Tibial nerve (tissue), 4 donors: ENCODE data around the gene CPEB3. TPM values are rescaled to one million over a fixed set of nuclear protein-coding genes. Genes with fewer than 3 reads are reported as not detected.

Source experiments
- DNase-seq, 2 donors: peaks; one replicate each; pipeline ENCODE4 v3.0.0-alpha.2; 2019; ENCODE audit warnings: low spot score in 2 of 2
- H3K27ac ChIP-seq, 4 donors: fragments of 200-600 bp; sonication (generic) in 3 of 4; one replicate each; pipeline ENCODE4 v1.5.1; 2017 to 2019; ENCODE audit warnings: mild to moderate bottlenecking in 1 of 4
- H3K27me3 ChIP-seq, 2 donors: fragments of 200-600 bp; sonication (generic) in 1 of 2; one replicate each; pipeline versions ENCODE4 v1.5.1 to v1.6.0; 2017 to 2019
- H3K36me3 ChIP-seq, 3 donors: fragments of 200-600 bp; sonication (generic); one replicate each; pipeline ENCODE4 v1.5.1; 2018 to 2019
- H3K4me1 ChIP-seq, 4 donors: fragments of 200-600 bp; sonication (generic) in 3 of 4; one replicate each; pipeline ENCODE4 v1.5.1; 2017 to 2019
- H3K4me3 ChIP-seq, 4 donors: fragments of 200-600 bp; sonication (generic) in 3 of 4; one replicate each; pipeline ENCODE4 v1.5.1; 2017 to 2019; ENCODE audit warnings: mild to moderate bottlenecking in 1 of 4, moderate library complexity in 1 of 4
- H3K9me3 ChIP-seq, 4 donors: fragments of 200-600 bp; sonication (generic) in 3 of 4; one replicate each; pipeline ENCODE4 v1.5.1; 2017 to 2019
- EP300 ChIP-seq, 2 donors: sonication (generic); formaldehyde crosslinking; IDR thresholded peaks; one replicate each; pipeline ENCODE4 v1.6.1; 2017; ENCODE audit warnings: antibody characterized with exemption in 2 of 2, mild to moderate bottlenecking in 1 of 2
- POLR2A ChIP-seq, 2 donors: fragments of 450-650 bp; IDR thresholded peaks; one replicate each; pipeline ENCODE4 v1.6.1; 2017; ENCODE audit warnings: antibody characterized with exemption in 2 of 2, mild to moderate bottlenecking in 2 of 2, moderate library complexity in 2 of 2
- WGBS, 2 donors: methylation state at CpG; one replicate each; pipeline ENCODE4 v1.1.5; 2018; 5-methylcytosine and 5-hydroxymethylcytosine counted together
- total RNA-seq, 4 donors: library from RNA; depleted of rRNA; stranded (reverse); fragments of >200 nt; gene quantifications; one replicate each; pipeline ENCODE4 v1.1.0, GENCODE V29; 2016
- TF ChIP-seq, protein P1 (sequence below), 5 experiments: fragments of 200-600 bp in 3 of 5; fragments of 450-650 bp in 2 of 5; sonication (generic) in 3 of 5; IDR thresholded peaks; one replicate each; pipeline ENCODE4 v1.5.1; 2016 to 2019; ENCODE audit warnings: antibody characterized with exemption in 5 of 5, mild to moderate bottlenecking in 3 of 5, moderate library complexity in 2 of 5

Gene CPEB3
- total RNA-seq, 4 donors from 2014 or later, result 6.7 to 11.4 (median 8.8) TPM

DNA sequence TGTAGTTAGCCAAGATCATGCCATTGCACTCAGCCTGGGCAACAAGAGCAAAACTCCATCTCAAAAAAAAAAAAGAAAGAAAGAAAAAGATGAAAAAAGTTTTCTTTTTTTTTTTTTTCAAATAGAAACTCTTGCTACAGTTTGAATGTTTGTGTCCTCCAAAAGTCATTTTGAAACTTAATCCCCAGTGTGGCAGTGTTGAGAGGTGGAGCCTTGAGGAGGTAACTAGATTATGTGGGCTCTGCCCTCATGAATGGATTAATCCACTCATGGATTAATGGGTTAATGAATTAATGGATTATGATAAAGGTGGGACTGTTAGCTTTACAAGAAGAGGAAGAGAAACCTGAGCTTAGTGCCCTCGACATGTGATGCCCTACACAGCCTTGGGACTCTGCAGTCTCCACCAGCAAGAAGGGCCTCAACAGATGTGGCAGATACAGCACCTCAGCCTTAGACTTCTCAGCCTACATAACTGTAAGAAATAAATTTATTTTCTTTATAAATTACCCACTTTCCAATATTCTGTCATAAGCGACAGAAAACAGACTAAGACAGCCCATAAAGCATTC, 25.1 kb downstream of the CPEB3 start:
- Histone ChIP-seq H3K36me3 (no peaks in the 10 kb centered on the region), H3K4me3 (no peak overlapping the region), H3K27ac (no peak overlapping the region), H3K9me3 (no peaks in the 10 kb centered on the region), H3K27me3 (no peaks in the 10 kb centered on the region), H3K4me1 (peaks cover 0 to 4% (median 0%) of the 10 kb centered on the region in 4 donors)
- no peak for DNase-seq
- 78 to 83% methylated on average over 2 of the region's 2 CpGs for WGBS, 2 donors
- no peak for TF ChIP-seq POLR2A (IDR thresholded peaks at IDR 0.05)
- no peak for TF ChIP-seq EP300 (IDR thresholded peaks at IDR 0.05)
- TF ChIP-seq, protein P1, sequence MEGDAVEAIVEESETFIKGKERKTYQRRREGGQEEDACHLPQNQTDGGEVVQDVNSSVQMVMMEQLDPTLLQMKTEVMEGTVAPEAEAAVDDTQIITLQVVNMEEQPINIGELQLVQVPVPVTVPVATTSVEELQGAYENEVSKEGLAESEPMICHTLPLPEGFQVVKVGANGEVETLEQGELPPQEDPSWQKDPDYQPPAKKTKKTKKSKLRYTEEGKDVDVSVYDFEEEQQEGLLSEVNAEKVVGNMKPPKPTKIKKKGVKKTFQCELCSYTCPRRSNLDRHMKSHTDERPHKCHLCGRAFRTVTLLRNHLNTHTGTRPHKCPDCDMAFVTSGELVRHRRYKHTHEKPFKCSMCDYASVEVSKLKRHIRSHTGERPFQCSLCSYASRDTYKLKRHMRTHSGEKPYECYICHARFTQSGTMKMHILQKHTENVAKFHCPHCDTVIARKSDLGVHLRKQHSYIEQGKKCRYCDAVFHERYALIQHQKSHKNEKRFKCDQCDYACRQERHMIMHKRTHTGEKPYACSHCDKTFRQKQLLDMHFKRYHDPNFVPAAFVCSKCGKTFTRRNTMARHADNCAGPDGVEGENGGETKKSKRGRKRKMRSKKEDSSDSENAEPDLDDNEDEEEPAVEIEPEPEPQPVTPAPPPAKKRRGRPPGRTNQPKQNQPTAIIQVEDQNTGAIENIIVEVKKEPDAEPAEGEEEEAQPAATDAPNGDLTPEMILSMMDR (IDR thresholded peaks at IDR 0.05), result no peak

DNA sequence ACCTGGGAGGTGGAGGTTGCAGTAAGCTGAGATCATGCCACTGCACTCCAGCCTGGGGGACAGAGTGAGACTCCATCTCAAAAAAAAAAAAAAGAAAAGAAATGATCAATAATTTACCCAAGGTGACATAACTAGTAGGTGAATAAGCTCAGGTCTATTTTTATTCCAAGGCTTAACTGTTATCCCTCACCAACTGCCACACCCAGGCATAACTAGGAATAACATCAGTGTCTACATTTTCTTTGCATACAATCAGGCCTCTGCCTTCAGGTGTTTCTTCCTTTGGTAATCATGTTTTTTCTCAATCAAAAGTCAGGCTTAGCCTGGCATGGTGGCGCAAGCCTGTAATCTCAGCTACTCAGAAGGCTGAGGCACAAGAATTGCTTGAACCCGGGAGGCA, 26.6 kb downstream of the CPEB3 start:
- no peaks in the 10 kb centered on the region for H3K9me3 ChIP-seq
- no peaks in the 10 kb centered on the region for H3K36me3 ChIP-seq
- no peak overlapping the region for H3K4me3 ChIP-seq
- TF ChIP-seq POLR2A (IDR thresholded peaks at IDR 0.05) (no peak), EP300 (IDR thresholded peaks at IDR 0.05) (no peak)
- TF ChIP-seq, protein P1 (IDR thresholded peaks at IDR 0.05), result no peak
- 97 to 98% methylated on average over 2 of the region's 2 CpGs for WGBS, 2 donors
- DNase-seq, result no peak
- H3K27ac ChIP-seq, result no peak overlapping the region
- H3K4me1 ChIP-seq, result peaks cover 0 to 4% (median 0%) of the 10 kb centered on the region in 4 donors
- H3K27me3 ChIP-seq, result no peaks in the 10 kb centered on the region

DNA sequence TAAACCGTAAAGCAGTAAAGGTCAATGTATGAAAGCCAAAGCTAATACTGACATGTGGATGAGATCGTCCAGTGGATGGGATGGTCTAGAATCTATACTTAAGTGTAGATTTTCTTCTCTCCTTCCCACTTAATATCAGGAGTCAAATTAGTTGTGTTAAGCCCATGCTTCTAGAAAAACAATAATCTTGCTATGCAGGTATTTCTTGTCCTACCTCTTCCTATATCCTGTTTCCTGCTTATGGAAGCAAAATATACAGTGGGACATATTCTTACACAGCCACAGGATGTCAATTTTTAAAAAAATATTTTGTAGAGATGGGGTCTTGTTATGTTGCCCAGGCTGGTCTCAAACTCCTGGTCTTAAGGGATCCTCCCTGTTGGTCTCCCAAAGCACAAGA, 27.5 kb downstream of the CPEB3 start:
- peaks cover 0 to 4% (median 0%) of the 10 kb centered on the region in 4 donors for H3K4me1 ChIP-seq
- H3K9me3 ChIP-seq, result no peaks in the 10 kb centered on the region
- H3K36me3 ChIP-seq, result no peaks in the 10 kb centered on the region
- no peak overlapping the region for H3K4me3 ChIP-seq
- DNase-seq, result no peak
- WGBS, 2 donors, result 85 to 93% methylated on average over 2 of the region's 2 CpGs
- no peak overlapping the region for H3K27ac ChIP-seq
- H3K27me3 ChIP-seq, result no peaks in the 10 kb centered on the region
- TF ChIP-seq POLR2A (IDR thresholded peaks at IDR 0.05) (no peak), EP300 (IDR thresholded peaks at IDR 0.05) (no peak)
- TF ChIP-seq, protein P1 (IDR thresholded peaks at IDR 0.05), result no peak

DNA sequence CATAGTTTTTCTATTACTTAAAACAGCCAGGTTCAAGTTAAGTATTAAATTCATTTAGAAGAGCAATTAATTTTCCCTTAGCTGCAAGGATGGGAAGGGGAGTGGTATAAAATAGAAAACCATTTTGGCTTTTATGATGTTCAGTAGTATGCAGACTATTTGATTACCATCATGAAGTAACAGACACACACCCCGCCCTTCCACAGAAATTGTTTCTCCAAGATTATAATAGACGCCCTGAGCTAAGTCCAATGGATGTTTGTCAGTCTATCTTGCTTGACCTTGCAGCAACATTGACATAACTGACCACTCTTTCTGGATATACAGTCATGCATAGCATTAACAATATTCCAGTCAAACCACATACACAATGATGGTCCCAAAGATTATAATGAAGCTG, 42.3 kb downstream of the CPEB3 start:
- WGBS, 2 donors, result 76 to 98% methylated on average over 2 of the region's 2 CpGs

DNA sequence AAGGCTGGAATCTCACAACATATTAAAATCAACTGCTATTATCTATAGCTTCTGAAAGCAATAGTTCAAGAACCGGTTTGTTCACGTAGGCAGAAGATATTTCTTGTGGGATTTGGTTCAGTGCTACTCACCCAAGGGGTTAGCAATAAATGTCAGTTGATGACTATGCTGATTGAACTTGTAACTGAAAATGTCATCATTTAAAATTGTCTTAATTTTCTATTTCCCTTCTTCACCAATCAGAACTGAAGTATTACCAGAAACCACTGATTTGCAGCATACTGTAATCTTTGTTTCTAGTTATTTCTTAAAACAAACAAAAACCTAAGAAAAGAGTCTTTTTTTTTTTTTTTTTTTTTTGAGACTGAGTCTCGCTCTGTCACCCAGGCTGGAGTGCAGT, 46.1 kb downstream of the CPEB3 start:
- DNase-seq, result no peak
- TF ChIP-seq, protein P1 (IDR thresholded peaks at IDR 0.05), result no peak
- TF ChIP-seq EP300 (IDR thresholded peaks at IDR 0.05), result no peak
- no peak for TF ChIP-seq POLR2A (IDR thresholded peaks at IDR 0.05)
- Histone ChIP-seq H3K27me3 (no peaks in the 10 kb centered on the region), H3K4me3 (no peak overlapping the region), H3K36me3 (no peaks in the 10 kb centered on the region), H3K4me1 (peaks cover 0 to 34% (median 9%) of the 10 kb centered on the region in 4 donors), H3K27ac (no peak overlapping the region), H3K9me3 (no peaks in the 10 kb centered on the region)
- 90 to 94% methylated on average over 3 of the region's 3 CpGs for WGBS, 2 donors

More for the DNA sequence above, 42.3 kb downstream of the CPEB3 start:
- Histone ChIP-seq H3K9me3 (no peaks in the 10 kb centered on the region), H3K27me3 (no peaks in the 10 kb centered on the region), H3K27ac (no peak overlapping the region), H3K36me3 (no peaks in the 10 kb centered on the region), H3K4me3 (no peak overlapping the region), H3K4me1 (peaks cover 0 to 10% (median 0%) of the 10 kb centered on the region in 4 donors)
- TF ChIP-seq, protein P1 (IDR thresholded peaks at IDR 0.05), result no peak
- TF ChIP-seq POLR2A (IDR thresholded peaks at IDR 0.05) (no peak), EP300 (IDR thresholded peaks at IDR 0.05) (no peak)
- DNase-seq, result no peak
